GM19035 (cell line): Measurements from ENCODE around the gene SIT1.
A peak's percentile ranks its signal among the peaks of the same experiment; 100 is the strongest.
"Not testable (repeated sequence)": the region's sequence is repeated elsewhere in the genome, so short reads cannot be mapped to it uniquely, and the experiment has no call there.

ENCODE experiments used
- ATAC-seq: cut with Tn5 transposase; IDR thresholded peaks from one replicate; pipeline ENCODE4 v1.9.1; 2021; ENCODE audit not compliant: unreplicated experiment

SIT1 gene

GRCh38 chr9:35660966-35661415 lies 10.3 kb upstream of the SIT1 start:
- no peak for ATAC-seq

GRCh38 chr9:35659340-35659739 lies 8.6 kb upstream of the SIT1 start:
- no peak for ATAC-seq

DNA sequence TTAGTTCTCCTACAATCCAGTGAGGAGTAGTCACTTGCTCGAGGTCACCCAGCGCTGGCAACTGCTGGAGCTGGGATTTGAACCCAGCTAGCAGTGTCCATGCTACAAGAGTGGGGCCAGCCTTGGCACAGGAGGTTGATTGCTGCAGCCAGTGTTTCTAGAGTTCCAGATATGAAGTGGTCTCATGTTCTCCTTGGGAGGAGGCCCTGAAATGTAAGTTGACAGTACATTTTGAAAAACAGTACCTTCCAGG lies 8.2 kb upstream of the SIT1 start:
- ATAC-seq, result no peak

- peak; percentile 70 for ATAC-seq
These were observed 7.6 kb upstream of the SIT1 start, which contains the start of gene CCDC107 for GRCh38 chr9:35658137-35658967. Gene CCDC107 (plus strand): TSS chr9:35658292. CDS start chr9:35658380, 88 bp downstream.

DNA sequence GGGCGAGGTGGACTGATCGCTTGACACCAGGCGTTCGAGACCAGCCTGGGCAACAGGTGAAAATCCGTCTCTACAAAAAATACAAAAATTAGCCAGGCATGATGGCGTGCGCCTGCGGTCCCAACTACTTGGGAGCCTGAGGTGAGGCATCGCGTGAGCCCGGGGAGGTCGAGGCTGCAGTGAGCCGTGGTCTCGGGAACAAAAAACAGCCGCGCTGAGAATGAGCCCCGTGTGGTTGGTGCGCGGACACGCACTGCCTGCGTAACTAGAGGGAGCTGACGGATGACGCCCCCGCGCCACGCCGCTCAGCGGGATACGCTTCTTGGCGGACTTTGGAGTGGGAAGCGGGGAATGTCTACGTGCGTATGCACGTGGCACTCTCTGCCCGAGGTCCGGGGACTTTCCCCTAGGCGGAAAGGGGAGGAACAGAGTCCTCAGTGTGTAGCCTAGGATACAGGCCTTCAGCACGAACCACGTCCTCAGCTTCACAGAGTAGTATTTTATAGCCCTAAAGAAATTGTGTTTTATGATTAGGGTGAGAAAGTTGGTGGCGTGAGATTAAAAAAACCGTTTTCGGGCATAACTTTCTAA lies 6.9 kb upstream of the SIT1 start, which contains the start of gene RMRP:
RMRP (minus strand) TSS at position 474 of the 591 bp plus-strand sequence.
- ATAC-seq, result peak; percentile 91

DNA sequence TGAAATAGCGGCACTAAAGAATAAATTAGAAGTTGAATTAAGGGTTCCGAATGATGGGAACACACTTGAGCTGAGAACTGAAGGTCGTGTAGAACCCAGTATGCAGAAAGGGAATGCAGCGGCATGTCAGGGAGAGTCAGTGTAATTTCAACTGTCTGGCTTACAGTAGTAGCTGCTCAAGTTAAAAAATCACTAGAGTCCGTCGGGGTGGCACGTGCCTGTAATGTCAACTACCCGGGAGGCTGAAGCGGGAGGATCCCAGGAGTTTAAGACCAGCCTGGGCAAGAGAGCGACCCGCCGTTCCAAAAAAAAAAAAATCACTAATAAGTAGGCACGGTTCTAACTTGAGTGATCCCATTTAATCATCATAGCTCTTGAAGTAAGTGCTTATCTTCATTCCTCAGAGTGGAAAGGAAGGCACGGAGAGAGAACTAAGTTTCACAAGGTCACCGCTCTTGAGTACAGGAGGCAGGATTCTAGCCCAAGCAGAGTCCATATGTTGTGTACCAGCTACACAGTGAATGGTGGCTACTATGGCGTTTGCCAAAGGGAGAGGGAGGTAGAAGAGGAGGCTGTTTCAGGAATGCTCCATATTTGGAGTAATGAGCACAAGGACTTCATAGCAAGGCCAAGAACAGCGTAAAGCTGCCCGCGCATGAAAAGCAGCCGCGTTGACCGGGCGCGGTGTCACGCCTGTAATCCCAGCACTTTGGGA lies 6.3 kb upstream of the SIT1 start:
- ATAC-seq, result no peak

- no peak for ATAC-seq
These were observed 5.6 kb upstream of the SIT1 start for GRCh38 chr9:35656348-35656747.

- no peak for ATAC-seq
These were observed 2.9 kb upstream of the SIT1 start for GRCh38 chr9:35653611-35654010.

GRCh38 chr9:35652829-35653209 lies 2.1 kb upstream of the SIT1 start:
- no peak for ATAC-seq

DNA sequence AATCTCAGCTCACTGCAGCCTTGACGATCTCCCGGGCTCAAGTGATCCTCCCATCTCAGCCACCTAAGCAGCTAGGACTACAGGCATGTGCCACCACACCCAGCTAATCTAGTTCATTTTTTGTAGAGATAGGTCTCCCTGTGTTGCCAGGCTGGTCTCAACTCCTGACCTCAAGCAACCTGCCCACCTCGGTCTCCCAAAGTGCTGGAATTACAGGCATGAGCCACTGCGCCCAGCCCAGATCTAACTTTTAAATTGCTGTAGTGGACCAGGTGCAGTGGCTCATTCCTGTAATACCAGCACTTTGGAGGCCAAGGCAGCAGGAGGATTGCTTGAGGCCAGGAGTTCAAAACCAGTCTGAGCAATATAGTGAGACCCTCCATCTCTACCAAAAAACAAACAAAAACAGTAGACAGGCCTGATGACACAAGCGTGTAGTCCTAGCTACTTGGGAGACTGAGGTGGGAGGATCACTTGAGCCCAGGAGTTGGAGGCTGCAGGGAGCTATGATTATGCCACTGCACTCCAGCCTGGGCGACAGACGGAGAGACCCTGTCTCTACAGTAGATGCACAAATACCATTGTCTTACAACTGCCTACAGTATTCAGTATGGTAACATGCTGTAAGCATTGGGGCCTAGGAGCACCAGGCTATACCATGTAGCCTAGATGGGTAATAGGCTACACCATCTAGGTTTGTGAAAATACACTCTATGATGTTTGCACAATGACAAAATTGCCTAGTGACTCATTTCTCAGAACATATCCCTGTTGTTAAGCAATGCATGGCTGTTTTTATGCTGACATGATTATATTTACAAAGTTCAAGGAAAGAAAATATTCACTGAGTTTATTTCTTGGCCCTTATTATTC lies 1.5 kb upstream of the SIT1 start:
- ATAC-seq, result no peak

GRCh38 chr9:35649431-35650340 lies 1.0 kb downstream of the SIT1 start:
- no peak for ATAC-seq

DNA sequence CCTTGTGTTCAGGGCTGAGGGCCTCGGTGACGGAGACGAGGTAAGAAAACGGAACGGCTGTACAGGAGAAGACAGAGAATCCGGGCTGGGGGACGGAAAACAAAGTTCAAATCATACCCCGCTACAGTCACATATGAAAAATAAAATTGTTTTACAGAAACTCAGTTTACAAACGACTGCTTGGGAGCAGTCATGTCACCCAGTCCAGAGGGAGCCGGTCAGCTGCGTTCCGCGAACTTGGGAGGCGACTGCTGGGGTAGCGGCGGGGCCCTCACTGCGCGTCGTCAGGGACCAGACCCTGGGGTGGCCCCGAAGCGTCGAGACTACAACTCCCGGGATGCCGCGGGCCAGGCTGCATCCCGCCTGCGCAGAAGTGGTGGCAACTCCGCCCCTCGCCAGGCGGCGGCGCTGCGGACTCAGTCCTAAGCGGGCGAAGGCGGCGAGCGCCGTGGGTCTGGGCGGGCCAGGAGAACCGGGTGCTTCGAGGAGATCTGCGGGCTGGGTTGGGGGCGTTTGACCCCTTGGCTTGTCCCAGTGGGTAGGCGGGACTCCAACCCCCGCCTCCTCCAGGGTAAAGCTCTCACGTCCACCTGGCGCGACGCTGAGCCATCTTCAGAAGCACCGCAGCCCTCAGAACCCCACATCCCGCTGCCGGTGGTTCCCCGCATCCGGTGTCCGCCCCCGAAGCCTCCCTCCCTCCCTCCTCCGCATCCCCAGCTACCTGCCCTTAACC lies 4.0 kb downstream of the SIT1 start:
- peak; percentile 84 for ATAC-seq

DNA sequence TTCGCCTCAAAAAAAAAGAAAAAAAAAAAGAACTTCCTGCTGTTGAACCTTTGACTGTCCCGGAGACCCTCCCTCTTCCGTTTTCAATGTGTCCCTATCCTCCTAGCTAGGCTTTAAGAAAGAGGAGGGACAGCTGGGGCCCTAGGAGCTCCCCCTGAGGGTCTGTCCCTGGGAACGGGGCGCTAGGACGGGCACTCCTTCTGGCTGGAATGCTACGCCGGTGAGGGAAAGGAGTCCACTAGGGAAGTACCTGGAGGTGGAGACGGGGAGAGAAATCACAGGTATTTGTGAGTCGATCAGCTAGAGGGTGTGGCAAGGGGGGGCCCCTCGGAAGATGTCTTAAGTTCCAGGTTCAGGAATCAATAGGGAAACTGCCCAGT lies 4.6 kb downstream of the SIT1 start:
- ATAC-seq, result no peak

GRCh38 chr9:35645736-35646135 lies 5.0 kb downstream of the SIT1 start:
- ATAC-seq, result not testable (repeated sequence)

DNA sequence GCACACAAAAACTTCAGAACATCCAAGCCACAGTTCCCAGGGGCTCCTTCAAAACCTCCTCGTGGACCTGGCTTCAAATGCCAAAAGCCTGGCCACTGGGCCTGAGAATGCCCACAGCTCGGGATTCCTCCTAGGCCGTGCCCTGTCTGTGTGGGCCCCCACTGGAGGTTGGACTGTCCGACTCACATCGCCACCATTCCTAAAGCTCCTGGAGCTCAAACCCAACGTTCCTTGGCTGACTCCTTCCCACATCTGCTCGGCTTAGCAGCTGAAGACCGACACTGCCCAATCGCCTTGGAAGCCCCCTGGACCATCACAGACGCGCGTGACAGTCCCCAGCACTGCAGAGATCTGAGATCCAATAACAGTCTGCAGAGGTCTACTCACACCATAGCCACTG lies 7.7 kb downstream of the SIT1 start:
- no peak for ATAC-seq

DNA sequence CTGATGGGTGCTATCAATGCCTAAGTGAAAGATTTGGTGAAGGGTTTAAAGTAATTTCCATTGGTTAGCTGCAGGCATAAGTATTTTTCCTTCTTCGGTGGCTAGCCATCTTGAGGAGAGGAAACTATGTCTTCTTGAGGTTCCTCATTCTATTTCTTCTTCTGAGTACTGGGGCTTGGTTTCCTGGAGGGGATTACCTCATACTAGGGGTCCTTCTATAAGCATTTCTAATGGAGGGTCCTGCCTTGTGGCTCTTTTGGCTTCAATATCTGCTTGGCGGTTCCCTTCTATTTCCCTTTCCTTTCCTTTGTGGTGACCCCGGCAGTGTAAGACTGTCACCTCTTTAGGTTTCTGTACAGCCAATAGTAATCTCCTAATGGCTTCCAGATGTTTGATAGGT lies 9.3 kb downstream of the SIT1 start:
- not testable (repeated sequence) for ATAC-seq

- not testable (repeated sequence) for ATAC-seq
These were observed 10.3 kb downstream of the SIT1 start for GRCh38 chr9:35640431-35640830.

GRCh38 chr9:35639631-35640030 lies 11.1 kb downstream of the SIT1 start:
- ATAC-seq, result no peak

GRCh38 chr9:35639225-35639624 lies 11.5 kb downstream of the SIT1 start:
- ATAC-seq, result not testable (repeated sequence)
